Hindlimb muscle (tissue), 1 donor: ENCODE data around the gene USP6NL. TPM values are rescaled to one million over a fixed set of nuclear protein-coding genes. Genes with fewer than 3 reads are reported as not detected.
"Not testable (repeated sequence)": the region's sequence is repeated elsewhere in the genome, so short reads cannot be mapped to it uniquely, and the experiment has no call there.

Experiments
- DNase-seq: peaks from one replicate; pipeline ENCODE4 v3.0.0-alpha.2; 2013
- polyA plus RNA-seq: library from polyadenylated mRNA; unstranded; fragments of 120-200 nt; gene quantifications from one replicate; pipeline ENCODE4 v1.2.1, GENCODE V29; 2013; ENCODE audit not compliant: insufficient read length

The USP6NL gene
- polyA plus RNA-seq, 1 donor: 8.6 TPM

GRCh38 chr10:11512596-11512995 is 98.9 kb downstream of the USP6NL start:
- no peak for DNase-seq

DNA sequence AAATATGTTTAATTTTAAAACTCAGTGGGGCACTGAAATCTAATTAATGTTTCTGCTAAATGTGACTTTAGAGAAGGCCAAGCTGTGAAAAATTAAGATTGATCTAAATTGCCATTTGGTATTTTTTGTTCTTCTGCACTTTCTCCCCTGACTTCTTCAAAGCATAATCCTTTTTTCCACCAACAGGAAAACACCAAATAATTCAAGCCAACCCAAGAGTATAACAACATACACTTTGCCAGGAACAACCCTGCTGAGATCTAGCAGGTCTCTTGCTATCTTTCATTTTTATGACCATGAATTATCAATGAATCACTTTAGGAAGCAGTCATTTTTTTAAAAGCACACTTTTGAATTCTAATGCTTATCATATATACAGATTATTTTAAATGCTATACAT is 100.1 kb downstream of the USP6NL start:
- DNase-seq: no peak

- DNase-seq: no peak
Measured at GRCh38 chr10:11510736-11511135, 100.7 kb downstream of the USP6NL start.

- no peak for DNase-seq
Measured at GRCh38 chr10:11510281-11510680, 101.2 kb downstream of the USP6NL start.

GRCh38 chr10:11509036-11509435 is 102.4 kb downstream of the USP6NL start:
- DNase-seq: no peak

GRCh38 chr10:11506247-11506789 is 105.1 kb downstream of the USP6NL start:
- no peak for DNase-seq

GRCh38 chr10:11505639-11506038 is 105.8 kb downstream of the USP6NL start:
- no peak for DNase-seq

- DNase-seq: no peak
Measured at GRCh38 chr10:11504566-11505285, 106.7 kb downstream of the USP6NL start.

DNA sequence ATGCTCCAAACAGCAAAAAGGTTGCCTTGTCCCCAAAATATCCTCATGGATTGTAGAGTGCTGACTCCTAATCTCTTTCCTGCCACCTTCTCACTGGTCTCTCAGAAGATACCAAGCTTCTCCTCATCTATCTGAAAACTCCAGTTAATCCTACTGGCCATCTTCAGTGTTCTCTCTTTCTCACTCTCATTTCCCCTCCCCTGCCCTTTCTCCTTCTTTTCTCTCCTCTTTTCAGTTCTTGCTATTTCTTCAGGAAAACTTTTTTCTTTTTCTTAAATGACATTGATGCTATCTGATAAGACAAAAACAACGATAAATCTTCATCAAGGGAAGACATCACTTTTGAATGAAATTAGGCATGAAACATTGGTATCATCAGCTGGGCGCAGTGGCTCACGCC is 109.8 kb downstream of the USP6NL start:
- DNase-seq: no peak

DNA sequence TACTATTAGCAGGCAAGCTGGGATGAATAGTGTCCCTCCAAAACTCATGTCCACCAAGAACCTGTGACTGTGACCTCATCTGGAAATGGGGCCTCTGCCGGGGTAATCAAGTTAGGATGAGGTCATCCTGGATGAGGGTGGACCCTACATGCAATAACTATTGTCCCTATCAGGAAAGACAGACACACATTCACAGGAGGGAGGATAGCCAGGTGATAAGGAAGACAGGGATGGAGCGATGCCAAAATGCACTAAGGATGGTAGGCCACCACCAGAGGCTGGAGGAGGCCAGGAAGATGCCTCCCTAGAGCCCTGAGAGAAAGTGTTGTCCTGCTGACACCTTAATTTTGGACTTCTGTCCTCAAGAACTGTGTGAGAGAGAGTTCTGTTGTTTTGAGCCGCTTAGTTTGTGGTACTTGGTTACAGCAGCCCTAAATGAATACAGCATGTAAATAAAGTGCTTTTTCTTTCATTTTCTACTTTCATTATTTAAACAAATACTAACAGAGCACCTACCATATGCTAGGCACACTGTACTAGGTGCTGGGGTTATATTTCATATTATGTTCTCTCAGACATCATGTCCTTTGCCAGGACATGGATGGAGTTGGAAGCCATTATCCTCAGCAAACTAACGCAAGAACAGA is 111.9 kb downstream of the USP6NL start:
- DNase-seq: no peak

- no peak for DNase-seq
Measured at GRCh38 chr10:11498399-11498798, 113.1 kb downstream of the USP6NL start.

- not testable (repeated sequence) for DNase-seq
Measured at GRCh38 chr10:11494923-11495322, 116.5 kb downstream of the USP6NL start.

DNA sequence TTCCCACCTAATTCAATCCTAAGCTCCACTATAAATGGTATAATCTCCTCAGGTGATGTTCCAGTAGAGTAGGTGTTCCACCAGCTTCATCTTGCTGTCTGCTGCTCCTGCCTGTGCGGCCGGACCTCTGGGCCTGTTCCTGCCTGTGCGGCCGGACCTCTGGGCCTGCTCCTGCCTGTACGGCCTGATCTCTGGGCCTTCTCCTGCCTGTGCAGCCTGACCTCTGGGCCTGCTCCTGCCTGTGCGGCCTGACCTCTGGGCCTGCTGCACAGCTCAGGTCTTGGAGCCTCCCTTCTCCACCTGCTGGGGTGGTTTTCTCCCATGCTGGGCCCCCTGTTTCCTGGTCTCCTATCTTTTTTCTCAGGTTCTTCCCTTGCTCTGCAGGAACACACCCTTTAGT is 117.8 kb downstream of the USP6NL start:
- DNase-seq: no peak

DNA sequence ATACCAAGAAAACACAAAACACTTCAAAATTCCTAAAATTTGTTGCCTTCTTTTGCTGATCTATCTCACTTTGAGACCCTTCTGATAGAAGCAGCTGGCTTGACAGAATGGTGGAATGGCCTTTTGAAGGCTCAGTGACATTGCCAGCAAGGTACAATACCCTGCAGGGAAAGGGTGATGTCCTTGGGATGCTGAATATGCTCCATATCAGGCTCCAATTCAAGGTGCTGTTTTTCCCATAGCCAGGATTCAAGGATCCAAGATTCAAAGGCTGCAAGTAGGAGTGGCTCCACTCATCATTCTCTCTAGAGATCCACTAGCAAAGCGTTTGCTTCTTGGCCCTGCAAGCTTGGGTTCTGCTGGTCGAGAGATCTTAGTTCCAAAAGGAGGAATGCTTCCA is 120.4 kb downstream of the USP6NL start:
- no peak for DNase-seq

DNA sequence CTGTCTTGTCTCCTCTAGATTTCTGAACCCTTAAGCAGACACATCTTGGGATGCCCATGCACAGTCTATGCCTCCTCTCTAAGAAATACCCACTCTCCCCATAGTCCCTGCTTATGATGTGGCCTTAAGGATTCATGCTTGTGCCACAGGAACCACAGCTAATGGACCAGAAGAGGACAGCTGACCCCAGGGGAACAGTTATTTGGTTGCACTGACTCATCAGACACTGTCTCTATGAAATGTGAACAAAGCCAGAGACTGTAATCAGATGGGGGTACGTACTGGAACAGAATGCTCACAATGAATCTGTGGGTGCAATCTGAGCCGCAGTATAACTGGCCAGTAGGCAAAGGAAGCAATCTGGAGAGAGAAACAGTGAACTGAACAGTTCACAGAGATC is 121.9 kb downstream of the USP6NL start:
- DNase-seq: no peak

DNA sequence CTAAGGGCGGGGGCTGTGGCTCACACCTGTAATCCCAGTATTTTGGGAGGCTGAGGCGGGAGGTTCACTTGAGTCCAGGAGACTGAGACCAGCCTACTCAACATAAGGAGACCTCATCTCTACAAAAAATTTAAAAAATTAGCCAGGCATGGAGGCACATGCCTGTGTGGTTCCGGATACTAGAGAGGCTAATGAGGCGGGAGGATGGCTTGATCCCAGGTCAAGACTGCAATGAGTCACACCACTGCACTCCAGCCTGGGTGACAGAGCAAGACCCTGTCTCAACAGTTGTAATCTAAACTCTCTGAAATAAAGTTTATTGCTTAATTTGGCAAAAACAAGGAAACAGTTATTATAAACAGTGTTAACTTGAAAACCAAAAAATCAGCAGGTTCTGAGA is 123.3 kb downstream of the USP6NL start:
- no peak for DNase-seq

DNA sequence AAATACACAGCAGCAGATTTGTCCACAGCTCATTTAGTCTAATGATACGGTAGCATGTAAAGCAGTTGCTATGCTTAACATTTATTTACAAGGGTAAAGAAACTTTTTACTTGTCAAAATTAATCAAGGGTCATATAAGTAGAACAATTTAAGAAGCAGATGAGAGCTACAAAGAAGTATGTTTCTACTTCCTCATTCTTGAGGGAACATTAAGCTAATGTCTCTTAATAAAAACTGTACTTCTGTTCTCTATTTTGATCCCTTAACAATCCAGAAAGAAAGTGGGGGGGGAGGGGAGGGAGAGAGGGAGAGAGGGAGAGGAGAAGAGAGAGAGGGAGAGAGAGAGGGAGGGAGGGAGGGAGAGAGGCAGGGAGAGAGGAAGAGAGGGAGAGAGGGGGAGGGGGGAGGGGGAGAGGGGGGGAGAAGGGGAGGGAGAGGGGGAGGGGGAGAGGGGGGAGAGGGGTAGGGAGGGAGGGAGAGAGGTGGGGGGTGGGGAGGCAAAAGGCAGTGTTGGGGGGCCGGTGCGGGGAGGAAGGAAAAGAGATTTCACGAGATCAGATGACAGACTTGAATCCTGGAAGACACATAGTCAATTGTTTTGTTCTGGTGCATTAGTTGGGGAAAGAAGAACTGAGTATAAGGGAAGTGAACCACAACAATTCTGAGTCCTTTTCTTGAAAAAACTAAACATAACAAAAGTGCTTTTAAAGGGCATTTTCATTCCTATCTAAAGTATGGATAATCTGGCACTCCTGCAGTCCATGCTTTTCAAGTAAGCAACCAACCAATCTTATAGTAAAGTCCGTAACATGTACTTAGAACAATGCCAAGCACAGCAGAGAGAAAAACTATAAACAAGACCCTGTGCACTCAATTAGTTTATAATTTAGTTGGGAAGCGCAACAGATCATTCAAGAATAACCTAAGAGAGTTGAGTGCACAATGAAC is 128.0 kb downstream of the USP6NL start:
- DNase-seq: no peak

DNA sequence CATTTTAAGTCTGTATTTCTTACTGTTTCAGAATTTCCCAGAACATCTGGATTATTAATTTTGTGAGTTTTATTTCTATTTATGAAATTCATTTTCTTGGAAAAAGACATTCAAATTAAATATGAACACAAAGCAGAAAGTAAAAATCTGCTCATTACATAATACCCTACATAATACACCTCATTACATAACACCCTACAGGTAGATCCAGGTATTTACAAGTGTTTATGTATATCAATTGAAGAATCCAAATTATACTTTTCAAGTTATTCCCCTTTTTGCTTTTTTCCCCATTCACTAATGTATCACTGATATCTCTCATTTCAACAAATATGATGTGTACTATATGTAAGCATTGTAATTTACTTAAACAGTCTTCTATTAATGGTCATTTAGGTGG is 129.1 kb downstream of the USP6NL start:
- DNase-seq: no peak

- DNase-seq: no peak
Measured at GRCh38 chr10:11480687-11481086, 130.8 kb downstream of the USP6NL start.

DNA sequence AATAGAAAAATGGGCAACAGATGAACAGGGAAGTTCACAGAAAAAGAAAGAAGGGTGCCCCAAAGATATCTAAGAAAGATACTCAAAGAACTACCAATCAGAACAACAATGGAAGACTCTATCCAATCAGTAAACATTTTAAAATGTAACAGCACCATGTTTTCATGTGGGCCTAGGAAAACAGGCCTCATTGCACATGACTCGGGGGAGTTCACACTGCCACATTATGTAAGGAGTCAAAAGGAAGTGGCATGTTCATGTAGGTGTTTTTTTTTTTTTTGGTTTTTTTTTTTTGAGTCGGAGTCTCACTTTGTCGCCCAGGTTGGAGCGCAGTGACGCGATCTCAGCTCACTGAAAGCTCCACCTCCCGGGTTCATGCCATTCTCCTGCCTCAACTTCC is 132.2 kb downstream of the USP6NL start:
- DNase-seq: no peak

GRCh38 chr10:11478807-11479206 is 132.6 kb downstream of the USP6NL start:
- no peak for DNase-seq

- DNase-seq: no peak
Measured at GRCh38 chr10:11475831-11476434, 135.5 kb downstream of the USP6NL start.
